H1 (cell line): ENCODE data around the gene DNMT3B. TPM values are rescaled to one million over a fixed set of nuclear protein-coding genes. Genes with fewer than 3 reads are reported as not detected.

Experiments
- polyA plus RNA-seq, 7 experiments: library from polyadenylated mRNA; depleted of rRNA in 3 of 7; stranded (reverse) in 5 of 7; unstranded in 2 of 7; fragments of >200 nt in 5 of 7; fragments of 200-250 nt in 2 of 7; gene quantifications; 1 replicate in 5 of 7; 2 replicates in 1 of 7; 4 replicates in 1 of 7; pipeline versions ENCODE4 v1.2.1 to v1.2.3, GENCODE V29; 2011 to 2013; ENCODE audit warnings: missing spikeins in 2 of 7, mixed read lengths in 2 of 7
- total RNA-seq: library from RNA; stranded (reverse); fragmentation: NEBNext Ultra II Directional; extraction: Animal tissue kit (Norgen Biotek cat#: 25700); gene quantifications from 2 replicates; pipeline ENCODE4 v1.2.1, GENCODE V29; 2021
- TF ChIP-seq, protein P1 (sequence below): fragments of 300-600 bp; sonication (generic); IDR thresholded peaks from 2 replicates; pipeline ENCODE4 v1.7.1; 2012; ENCODE audit warnings: low read length, moderate library complexity, mild to moderate bottlenecking, inconsistent platforms; ENCODE audit not compliant: insufficient replicate concordance

Gene DNMT3B
- total and polyA plus RNA-seq, 2 of the 8 experiments (the other 6 are each of a cell fraction or from before 2014, with no cell fraction given) = 433 to 1,016 TPM

DNA sequence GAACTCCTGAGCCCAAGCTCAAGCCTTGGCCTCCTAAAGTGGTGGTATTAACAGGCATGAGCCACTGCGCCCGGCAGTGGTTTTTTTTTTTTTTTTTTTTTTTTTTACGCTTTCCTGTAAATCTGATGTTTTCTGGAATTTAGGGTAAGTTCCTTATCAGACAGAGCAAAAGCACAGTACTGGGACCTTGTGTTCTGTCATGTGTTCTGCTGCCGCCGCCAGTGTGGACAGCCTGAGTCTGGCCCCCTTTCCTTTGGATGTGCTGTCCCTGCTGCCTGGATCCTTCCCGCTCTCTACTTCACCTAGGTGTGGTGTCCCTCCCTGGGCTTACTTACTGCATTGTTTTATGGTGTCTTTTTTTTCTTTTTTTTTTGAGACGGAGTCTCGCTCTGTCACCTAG is 11.7 kb downstream of the DNMT3B start (continued):
- TF ChIP-seq, protein P1, sequence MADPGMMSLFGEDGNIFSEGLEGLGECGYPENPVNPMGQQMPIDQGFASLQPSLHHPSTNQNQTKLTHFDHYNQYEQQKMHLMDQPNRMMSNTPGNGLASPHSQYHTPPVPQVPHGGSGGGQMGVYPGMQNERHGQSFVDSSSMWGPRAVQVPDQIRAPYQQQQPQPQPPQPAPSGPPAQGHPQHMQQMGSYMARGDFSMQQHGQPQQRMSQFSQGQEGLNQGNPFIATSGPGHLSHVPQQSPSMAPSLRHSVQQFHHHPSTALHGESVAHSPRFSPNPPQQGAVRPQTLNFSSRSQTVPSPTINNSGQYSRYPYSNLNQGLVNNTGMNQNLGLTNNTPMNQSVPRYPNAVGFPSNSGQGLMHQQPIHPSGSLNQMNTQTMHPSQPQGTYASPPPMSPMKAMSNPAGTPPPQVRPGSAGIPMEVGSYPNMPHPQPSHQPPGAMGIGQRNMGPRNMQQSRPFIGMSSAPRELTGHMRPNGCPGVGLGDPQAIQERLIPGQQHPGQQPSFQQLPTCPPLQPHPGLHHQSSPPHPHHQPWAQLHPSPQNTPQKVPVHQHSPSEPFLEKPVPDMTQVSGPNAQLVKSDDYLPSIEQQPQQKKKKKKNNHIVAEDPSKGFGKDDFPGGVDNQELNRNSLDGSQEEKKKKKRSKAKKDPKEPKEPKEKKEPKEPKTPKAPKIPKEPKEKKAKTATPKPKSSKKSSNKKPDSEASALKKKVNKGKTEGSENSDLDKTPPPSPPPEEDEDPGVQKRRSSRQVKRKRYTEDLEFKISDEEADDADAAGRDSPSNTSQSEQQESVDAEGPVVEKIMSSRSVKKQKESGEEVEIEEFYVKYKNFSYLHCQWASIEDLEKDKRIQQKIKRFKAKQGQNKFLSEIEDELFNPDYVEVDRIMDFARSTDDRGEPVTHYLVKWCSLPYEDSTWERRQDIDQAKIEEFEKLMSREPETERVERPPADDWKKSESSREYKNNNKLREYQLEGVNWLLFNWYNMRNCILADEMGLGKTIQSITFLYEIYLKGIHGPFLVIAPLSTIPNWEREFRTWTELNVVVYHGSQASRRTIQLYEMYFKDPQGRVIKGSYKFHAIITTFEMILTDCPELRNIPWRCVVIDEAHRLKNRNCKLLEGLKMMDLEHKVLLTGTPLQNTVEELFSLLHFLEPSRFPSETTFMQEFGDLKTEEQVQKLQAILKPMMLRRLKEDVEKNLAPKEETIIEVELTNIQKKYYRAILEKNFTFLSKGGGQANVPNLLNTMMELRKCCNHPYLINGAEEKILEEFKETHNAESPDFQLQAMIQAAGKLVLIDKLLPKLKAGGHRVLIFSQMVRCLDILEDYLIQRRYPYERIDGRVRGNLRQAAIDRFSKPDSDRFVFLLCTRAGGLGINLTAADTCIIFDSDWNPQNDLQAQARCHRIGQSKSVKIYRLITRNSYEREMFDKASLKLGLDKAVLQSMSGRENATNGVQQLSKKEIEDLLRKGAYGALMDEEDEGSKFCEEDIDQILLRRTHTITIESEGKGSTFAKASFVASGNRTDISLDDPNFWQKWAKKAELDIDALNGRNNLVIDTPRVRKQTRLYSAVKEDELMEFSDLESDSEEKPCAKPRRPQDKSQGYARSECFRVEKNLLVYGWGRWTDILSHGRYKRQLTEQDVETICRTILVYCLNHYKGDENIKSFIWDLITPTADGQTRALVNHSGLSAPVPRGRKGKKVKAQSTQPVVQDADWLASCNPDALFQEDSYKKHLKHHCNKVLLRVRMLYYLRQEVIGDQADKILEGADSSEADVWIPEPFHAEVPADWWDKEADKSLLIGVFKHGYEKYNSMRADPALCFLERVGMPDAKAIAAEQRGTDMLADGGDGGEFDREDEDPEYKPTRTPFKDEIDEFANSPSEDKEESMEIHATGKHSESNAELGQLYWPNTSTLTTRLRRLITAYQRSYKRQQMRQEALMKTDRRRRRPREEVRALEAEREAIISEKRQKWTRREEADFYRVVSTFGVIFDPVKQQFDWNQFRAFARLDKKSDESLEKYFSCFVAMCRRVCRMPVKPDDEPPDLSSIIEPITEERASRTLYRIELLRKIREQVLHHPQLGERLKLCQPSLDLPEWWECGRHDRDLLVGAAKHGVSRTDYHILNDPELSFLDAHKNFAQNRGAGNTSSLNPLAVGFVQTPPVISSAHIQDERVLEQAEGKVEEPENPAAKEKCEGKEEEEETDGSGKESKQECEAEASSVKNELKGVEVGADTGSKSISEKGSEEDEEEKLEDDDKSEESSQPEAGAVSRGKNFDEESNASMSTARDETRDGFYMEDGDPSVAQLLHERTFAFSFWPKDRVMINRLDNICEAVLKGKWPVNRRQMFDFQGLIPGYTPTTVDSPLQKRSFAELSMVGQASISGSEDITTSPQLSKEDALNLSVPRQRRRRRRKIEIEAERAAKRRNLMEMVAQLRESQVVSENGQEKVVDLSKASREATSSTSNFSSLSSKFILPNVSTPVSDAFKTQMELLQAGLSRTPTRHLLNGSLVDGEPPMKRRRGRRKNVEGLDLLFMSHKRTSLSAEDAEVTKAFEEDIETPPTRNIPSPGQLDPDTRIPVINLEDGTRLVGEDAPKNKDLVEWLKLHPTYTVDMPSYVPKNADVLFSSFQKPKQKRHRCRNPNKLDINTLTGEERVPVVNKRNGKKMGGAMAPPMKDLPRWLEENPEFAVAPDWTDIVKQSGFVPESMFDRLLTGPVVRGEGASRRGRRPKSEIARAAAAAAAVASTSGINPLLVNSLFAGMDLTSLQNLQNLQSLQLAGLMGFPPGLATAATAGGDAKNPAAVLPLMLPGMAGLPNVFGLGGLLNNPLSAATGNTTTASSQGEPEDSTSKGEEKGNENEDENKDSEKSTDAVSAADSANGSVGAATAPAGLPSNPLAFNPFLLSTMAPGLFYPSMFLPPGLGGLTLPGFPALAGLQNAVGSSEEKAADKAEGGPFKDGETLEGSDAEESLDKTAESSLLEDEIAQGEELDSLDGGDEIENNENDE = no peak
